ENCODE results near the gene ERG. TPM values are rescaled to one million over a fixed set of nuclear protein-coding genes. Genes with fewer than 3 reads are reported as not detected.

Gene ERG
- total RNA-seq, 1 experiment from 2014 or later: 4.5 TPM

GRCh38 chr21:38389896-38390295 lies 108.4 kb downstream of the ERG start:
- Mint-ChIP-seq H3K4me3 (no peak overlapping the region), H3K9me3 (peaks cover 4% of the 10 kb centered on the region), H3K27ac (no peak overlapping the region), H3K36me3 (0 out of 2 replicates have a peak, but pooled peaks cover 3% of the 10 kb centered on the region), H3K27me3 (ENCODE audit: low read depth) (no peaks in the 10 kb centered on the region), H3K4me1 (peaks cover 12% of the 10 kb centered on the region)
- DNase-seq (ENCODE audit: low spot score): no peak
- CTCF ChIA-PET: no interaction called here
- ATAC-seq: no peak
- POLR2A ChIA-PET: no interaction called here
- TF ChIP-seq, protein P1, sequence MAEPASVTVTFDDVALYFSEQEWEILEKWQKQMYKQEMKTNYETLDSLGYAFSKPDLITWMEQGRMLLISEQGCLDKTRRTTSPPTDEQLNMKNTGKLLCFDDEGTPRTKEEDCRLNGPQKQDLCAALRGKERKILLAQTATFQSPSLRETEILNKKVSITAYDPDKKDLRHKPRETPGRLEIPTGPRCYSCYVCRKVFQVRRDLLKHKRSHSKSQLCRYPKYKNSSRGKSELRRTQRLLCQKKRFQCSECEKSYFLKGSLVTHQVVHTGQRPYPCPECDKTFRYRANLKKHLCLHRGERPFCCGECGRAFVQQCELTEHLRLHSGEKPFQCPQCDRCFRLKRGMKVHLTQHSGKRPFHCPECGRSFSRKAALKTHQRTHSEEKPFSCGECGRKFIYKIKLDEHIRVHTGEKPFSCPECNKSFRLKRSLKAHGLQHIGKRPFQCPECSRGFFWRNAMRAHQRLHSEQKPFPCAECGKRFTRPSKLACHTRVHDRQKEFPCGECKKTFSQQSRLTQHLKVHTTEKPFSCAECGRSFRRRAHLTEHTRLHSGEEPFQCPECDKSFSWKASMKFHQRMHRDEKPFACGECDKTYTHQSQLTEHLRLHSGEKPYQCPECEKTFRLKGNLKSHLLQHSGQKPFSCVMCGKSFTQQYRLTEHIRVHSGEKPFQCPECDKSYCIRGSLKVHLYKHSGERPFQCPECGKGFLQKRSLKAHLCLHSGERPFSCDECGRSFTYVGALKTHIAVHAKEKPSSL (CRISPR knock-in tag; conservative IDR thresholded peaks at IDR 0.05): no peak
- TF ChIP-seq, protein P2, sequence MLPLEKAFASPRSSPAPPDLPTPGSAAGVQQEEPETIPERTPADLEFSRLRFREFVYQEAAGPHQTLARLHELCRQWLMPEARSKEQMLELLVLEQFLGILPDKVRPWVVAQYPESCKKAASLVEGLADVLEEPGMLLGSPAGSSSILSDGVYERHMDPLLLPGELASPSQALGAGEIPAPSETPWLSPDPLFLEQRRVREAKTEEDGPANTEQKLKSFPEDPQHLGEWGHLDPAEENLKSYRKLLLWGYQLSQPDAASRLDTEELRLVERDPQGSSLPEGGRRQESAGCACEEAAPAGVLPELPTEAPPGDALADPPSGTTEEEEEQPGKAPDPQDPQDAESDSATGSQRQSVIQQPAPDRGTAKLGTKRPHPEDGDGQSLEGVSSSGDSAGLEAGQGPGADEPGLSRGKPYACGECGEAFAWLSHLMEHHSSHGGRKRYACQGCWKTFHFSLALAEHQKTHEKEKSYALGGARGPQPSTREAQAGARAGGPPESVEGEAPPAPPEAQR (CRISPR knock-in tag; IDR thresholded peaks at IDR 0.05): no peak
- TF ChIP-seq JUN (CRISPR knock-in tag; IDR thresholded peaks at IDR 0.05) (no peak), IRF1 (CRISPR knock-in tag; IDR thresholded peaks at IDR 0.05) (no peak), GRHL2 (CRISPR knock-in tag; IDR thresholded peaks at IDR 0.05; ENCODE audit: insufficient replicate concordance, severe bottlenecking) (no peak), CBFB (CRISPR knock-in tag; IDR thresholded peaks at IDR 0.05; ENCODE audit: low read depth) (no peak), ZNF317 (CRISPR knock-in tag; IDR thresholded peaks at IDR 0.05; ENCODE audit: borderline replicate concordance, low read depth) (no peak), FOXK1 (CRISPR knock-in tag; IDR thresholded peaks at IDR 0.05) (no peak), PRDM15 (CRISPR knock-in tag; IDR thresholded peaks at IDR 0.05) (no peak)

GRCh38 chr21:38389354-38389676 lies 109.0 kb downstream of the ERG start:
- ATAC-seq (no peak), DNase-seq (ENCODE audit: low spot score) (no peak)
- CTCF ChIA-PET: interaction anchor here (1.1 kb wide), 1 partner anchor 37 kb away, joined by 3 read pairs; no protein-coding TSS in a partner anchor
- H3K9me3 Mint-ChIP-seq: peaks cover 4% of the 10 kb centered on the region
- H3K4me1 Mint-ChIP-seq: peaks cover 12% of the 10 kb centered on the region
- POLR2A ChIA-PET: no interaction called here
- no peak overlapping the region for H3K4me3 Mint-ChIP-seq
- H3K36me3 Mint-ChIP-seq: 0 out of 2 replicates have a peak, but pooled peaks cover 3% of the 10 kb centered on the region
- H3K27ac Mint-ChIP-seq: no peak overlapping the region
- H3K27me3 Mint-ChIP-seq (ENCODE audit: low read depth): no peaks in the 10 kb centered on the region
- TF ChIP-seq ZNF423 (CRISPR knock-in tag; IDR thresholded peaks at IDR 0.05) (no peak), JUN (CRISPR knock-in tag; IDR thresholded peaks at IDR 0.05) (no peak), AR (CRISPR knock-in tag; IDR thresholded peaks at IDR 0.05) (no peak), RORB (CRISPR knock-in tag; IDR thresholded peaks at IDR 0.05) (no peak), HMGXB4 (CRISPR knock-in tag; IDR thresholded peaks at IDR 0.05) (no peak), ZNF232 (CRISPR knock-in tag; IDR thresholded peaks at IDR 0.05) (no peak), NFYB (CRISPR knock-in tag; conservative IDR thresholded peaks at IDR 0.05; ENCODE audit: low read depth) (no peak), GTF2I (CRISPR knock-in tag; conservative IDR thresholded peaks at IDR 0.05) (no peak), ZNF121 (CRISPR knock-in tag; IDR thresholded peaks at IDR 0.05) (no peak), ZBTB21 (CRISPR knock-in tag; IDR thresholded peaks at IDR 0.05; ENCODE audit: borderline replicate concordance) (no peak), NFATC4 (CRISPR knock-in tag; IDR thresholded peaks at IDR 0.05) (no peak), ZNF138 (CRISPR knock-in tag; conservative IDR thresholded peaks at IDR 0.05) (no peak)
- TF ChIP-seq, protein P3, sequence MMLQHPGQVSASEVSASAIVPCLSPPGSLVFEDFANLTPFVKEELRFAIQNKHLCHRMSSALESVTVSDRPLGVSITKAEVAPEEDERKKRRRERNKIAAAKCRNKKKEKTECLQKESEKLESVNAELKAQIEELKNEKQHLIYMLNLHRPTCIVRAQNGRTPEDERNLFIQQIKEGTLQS (CRISPR knock-in tag; conservative IDR thresholded peaks at IDR 0.05): no peak
- TF ChIP-seq, protein P4, sequence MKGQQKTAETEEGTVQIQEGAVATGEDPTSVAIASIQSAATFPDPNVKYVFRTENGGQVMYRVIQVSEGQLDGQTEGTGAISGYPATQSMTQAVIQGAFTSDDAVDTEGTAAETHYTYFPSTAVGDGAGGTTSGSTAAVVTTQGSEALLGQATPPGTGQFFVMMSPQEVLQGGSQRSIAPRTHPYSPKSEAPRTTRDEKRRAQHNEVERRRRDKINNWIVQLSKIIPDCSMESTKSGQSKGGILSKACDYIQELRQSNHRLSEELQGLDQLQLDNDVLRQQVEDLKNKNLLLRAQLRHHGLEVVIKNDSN (CRISPR knock-in tag; IDR thresholded peaks at IDR 0.05): no peak

All from WTC11 (cell line).